ENCODE data around the gene POMGNT1.

POMGNT1 gene

GRCh38 chr1:46206399-46206798 lies 8.2 kb upstream of the POMGNT1 start:
- DNase-seq, result no peak

GRCh38 chr1:46205791-46206190 lies 7.6 kb upstream of the POMGNT1 start:
- no peak for DNase-seq

- no peak for DNase-seq
Measured at GRCh38 chr1:46205141-46205540, 6.9 kb upstream of the POMGNT1 start.

- no peak for DNase-seq
Measured at GRCh38 chr1:46204406-46204742, 6.1 kb upstream of the POMGNT1 start.

- no peak for DNase-seq
Measured at GRCh38 chr1:46203738-46204405, 5.6 kb upstream of the POMGNT1 start.

- no peak for DNase-seq
Measured at GRCh38 chr1:46199233-46199749, 1.1 kb upstream of the POMGNT1 start.

GRCh38 chr1:46197560-46197963 lies 672 bp downstream of the POMGNT1 start:
- DNase-seq, result no peak

GRCh38 chr1:46196609-46197008 lies 1.6 kb downstream of the POMGNT1 start:
- DNase-seq, result no peak

GRCh38 chr1:46194641-46195193 lies 3.5 kb downstream of the POMGNT1 start:
- no peak for DNase-seq

GRCh38 chr1:46193984-46194570 lies 4.2 kb downstream of the POMGNT1 start:
- DNase-seq, result no peak

- DNase-seq, result no peak
Measured at GRCh38 chr1:46193285-46193684, 4.9 kb downstream of the POMGNT1 start.

- DNase-seq, result no peak
Measured at GRCh38 chr1:46192171-46192570, 6.1 kb downstream of the POMGNT1 start.

GRCh38 chr1:46191033-46191701 lies 7.1 kb downstream of the POMGNT1 start:
- DNase-seq, result no peak

- no peak for DNase-seq
Measured at GRCh38 chr1:46190539-46190938, 7.7 kb downstream of the POMGNT1 start.

GRCh38 chr1:46188295-46189030 lies 9.8 kb downstream of the POMGNT1 start:
- DNase-seq, result no peak

- no peak for DNase-seq
Measured at GRCh38 chr1:46187106-46187869, 10.9 kb downstream of the POMGNT1 start.

GRCh38 chr1:46186076-46186475 lies 12.2 kb downstream of the POMGNT1 start:
- DNase-seq, result no peak

GRCh38 chr1:46184920-46185658 lies 13.1 kb downstream of the POMGNT1 start:
- DNase-seq, result no peak

- DNase-seq, result no peak
Measured at GRCh38 chr1:46183926-46184557, 14.2 kb downstream of the POMGNT1 start.

- no peak for DNase-seq
Measured at GRCh38 chr1:46183079-46183847, 15.0 kb downstream of the POMGNT1 start.
